OCI-LY1 (cell line): ENCODE measurements around the gene TPRG1.

Experiments used
- EZH2 ChIP-seq: fragments of 200-600 bp; sonication (generic), shearing (Covaris generic); IDR thresholded peaks from 2 replicates; pipeline ENCODE4 v1.8.0; 2017; ENCODE audit warnings: borderline replicate concordance, mixed run types, mild to moderate bottlenecking, antibody characterized with exemption, low read length, moderate library complexity, mixed read lengths
- TF ChIP-seq, protein P1 (sequence below): fragments of 200-600 bp; sonication (generic), shearing (Covaris generic); IDR thresholded peaks from 2 replicates; pipeline ENCODE4 v1.5.1; 2017; ENCODE audit warnings: mild to moderate bottlenecking, antibody characterized with exemption, low read length, moderate library complexity, mixed read lengths

DNA sequence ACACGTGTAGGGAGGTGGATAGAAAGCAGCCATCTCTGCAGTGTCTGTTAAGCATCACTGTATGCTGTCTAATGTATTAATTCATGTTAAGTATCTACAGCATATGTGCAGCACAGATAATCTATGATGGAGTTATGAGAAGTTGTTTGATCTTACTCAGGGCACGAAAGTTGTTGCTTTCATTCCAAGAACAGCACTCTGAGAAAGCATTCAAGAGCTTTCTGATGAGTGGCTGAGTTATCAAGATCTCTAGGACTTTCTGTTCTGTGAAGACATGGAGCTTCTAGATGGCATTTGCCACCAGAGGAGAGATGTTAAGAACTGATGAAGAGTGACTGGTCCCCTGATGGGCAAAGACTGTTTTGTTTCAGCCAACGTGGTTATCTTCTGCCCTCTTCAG, 22.6 kb upstream of the TPRG1 start:
- TF ChIP-seq, protein P1, sequence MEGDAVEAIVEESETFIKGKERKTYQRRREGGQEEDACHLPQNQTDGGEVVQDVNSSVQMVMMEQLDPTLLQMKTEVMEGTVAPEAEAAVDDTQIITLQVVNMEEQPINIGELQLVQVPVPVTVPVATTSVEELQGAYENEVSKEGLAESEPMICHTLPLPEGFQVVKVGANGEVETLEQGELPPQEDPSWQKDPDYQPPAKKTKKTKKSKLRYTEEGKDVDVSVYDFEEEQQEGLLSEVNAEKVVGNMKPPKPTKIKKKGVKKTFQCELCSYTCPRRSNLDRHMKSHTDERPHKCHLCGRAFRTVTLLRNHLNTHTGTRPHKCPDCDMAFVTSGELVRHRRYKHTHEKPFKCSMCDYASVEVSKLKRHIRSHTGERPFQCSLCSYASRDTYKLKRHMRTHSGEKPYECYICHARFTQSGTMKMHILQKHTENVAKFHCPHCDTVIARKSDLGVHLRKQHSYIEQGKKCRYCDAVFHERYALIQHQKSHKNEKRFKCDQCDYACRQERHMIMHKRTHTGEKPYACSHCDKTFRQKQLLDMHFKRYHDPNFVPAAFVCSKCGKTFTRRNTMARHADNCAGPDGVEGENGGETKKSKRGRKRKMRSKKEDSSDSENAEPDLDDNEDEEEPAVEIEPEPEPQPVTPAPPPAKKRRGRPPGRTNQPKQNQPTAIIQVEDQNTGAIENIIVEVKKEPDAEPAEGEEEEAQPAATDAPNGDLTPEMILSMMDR: no peak
- TF ChIP-seq EZH2: no peak
